Uterus (tissue), 2 donors: ENCODE results near the gene FBRS.

Source experiments
- POLR2A ChIP-seq, 2 donors: fragments of 450-650 bp; IDR thresholded peaks; one replicate each; pipeline ENCODE4 v1.6.1; 2016; ENCODE audit warnings: antibody characterized with exemption in 2 of 2, mild to moderate bottlenecking in 1 of 2, moderate library complexity in 1 of 2
- TF ChIP-seq, protein P1 (sequence below), 4 experiments: fragments of 200-600 bp in 2 of 4; fragments of 450-650 bp in 2 of 4; sonication (generic) in 2 of 4; IDR thresholded peaks; one replicate each; pipeline ENCODE4 v1.5.1; 2016 to 2019; ENCODE audit warnings: antibody characterized with exemption in 4 of 4, mild to moderate bottlenecking in 2 of 4, moderate library complexity in 1 of 4

DNA sequence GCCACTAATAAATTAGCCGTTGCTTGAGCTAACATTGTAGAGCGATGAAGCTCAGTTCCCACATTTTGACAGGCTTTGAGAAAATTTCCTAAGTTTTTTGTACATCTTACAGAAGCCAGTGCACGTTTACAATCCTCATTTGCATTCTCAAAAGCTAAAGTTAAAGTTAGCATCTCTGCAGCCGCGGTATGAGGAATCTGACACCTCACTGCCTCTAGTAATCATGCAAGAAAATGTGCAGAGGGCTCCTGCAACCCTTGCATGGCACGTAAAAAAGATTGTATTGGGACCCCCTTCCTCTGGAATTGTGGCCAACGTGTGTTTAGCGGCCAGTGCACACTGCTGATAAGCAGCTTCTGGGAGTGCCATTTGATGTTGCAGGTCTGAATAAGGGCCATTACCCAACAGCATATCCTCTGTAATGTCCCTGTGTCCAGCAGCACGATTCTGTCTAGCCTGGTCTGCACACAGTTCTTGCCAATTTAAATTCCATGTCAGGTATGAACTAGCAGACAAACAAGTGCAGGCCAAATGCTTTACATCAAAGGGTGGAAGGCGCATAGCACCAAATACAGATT lies 35.7 kb upstream of the FBRS start:
- TF ChIP-seq, protein P1, sequence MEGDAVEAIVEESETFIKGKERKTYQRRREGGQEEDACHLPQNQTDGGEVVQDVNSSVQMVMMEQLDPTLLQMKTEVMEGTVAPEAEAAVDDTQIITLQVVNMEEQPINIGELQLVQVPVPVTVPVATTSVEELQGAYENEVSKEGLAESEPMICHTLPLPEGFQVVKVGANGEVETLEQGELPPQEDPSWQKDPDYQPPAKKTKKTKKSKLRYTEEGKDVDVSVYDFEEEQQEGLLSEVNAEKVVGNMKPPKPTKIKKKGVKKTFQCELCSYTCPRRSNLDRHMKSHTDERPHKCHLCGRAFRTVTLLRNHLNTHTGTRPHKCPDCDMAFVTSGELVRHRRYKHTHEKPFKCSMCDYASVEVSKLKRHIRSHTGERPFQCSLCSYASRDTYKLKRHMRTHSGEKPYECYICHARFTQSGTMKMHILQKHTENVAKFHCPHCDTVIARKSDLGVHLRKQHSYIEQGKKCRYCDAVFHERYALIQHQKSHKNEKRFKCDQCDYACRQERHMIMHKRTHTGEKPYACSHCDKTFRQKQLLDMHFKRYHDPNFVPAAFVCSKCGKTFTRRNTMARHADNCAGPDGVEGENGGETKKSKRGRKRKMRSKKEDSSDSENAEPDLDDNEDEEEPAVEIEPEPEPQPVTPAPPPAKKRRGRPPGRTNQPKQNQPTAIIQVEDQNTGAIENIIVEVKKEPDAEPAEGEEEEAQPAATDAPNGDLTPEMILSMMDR (IDR thresholded peaks at IDR 0.05), result no peak
- no peak for TF ChIP-seq POLR2A (IDR thresholded peaks at IDR 0.05)
